Activated T-cell treated with anti-CD3 and anti-CD28 coated beads, Interleukin-2, amount 50 U/mL, for 72 hours (primary cell): ENCODE measurements around the gene CD36. TPM values are rescaled to one million over a fixed set of nuclear protein-coding genes. Genes with fewer than 3 reads are reported as not detected.

Experiments used
- ATAC-seq, 2 donors: fragments of 150-1000 bp; cut with Tn5 transposase; replicated peaks in 1 of 2; 2 replicates each; pipeline ENCODE4 v1.10.0; 2021; ENCODE audit warnings: moderate library complexity in 2 of 2, mild to moderate bottlenecking in 1 of 2
- DNase-seq, 2 donors: peaks; one replicate each; pipeline ENCODE4 v3.0.0; 2021 to 2022; ENCODE audit warnings: mixed read lengths in 1 of 2
- H3K27ac Mint-ChIP-seq: one replicate; pipeline ENCODE4 v1.8.0; 2022; ENCODE audit warnings: mild to moderate bottlenecking, moderate library complexity, mixed read lengths
- H3K27me3 Mint-ChIP-seq: one replicate; pipeline ENCODE4 v1.8.0; 2022; ENCODE audit warnings: low read depth, mixed read lengths
- H3K36me3 Mint-ChIP-seq, 2 donors: one replicate each; pipeline ENCODE4 v1.8.0; 2022; ENCODE audit warnings: mixed read lengths in 2 of 2, mild to moderate bottlenecking in 1 of 2; ENCODE audit not compliant: insufficient read depth in 2 of 2
- H3K4me1 Mint-ChIP-seq: one replicate; pipeline ENCODE4 v1.8.0; 2022; ENCODE audit warnings: low read depth, mixed read lengths
- H3K4me3 Mint-ChIP-seq, 2 donors: one replicate each; pipeline ENCODE4 v1.8.0; 2022; ENCODE audit warnings: mild to moderate bottlenecking in 2 of 2, mixed read lengths in 2 of 2, moderate library complexity in 2 of 2
- H3K9me3 Mint-ChIP-seq, 2 donors: one replicate each; pipeline ENCODE4 v1.8.0; 2022; ENCODE audit warnings: mixed read lengths in 2 of 2
- total RNA-seq, 2 donors: library from RNA; stranded (reverse); gene quantifications; one replicate each; pipeline ENCODE4 v1.2.3, GENCODE V29; 2022

The CD36 gene
- total RNA-seq, 2 donors from 2014 or later = 0.21 to 0.65 TPM

- Mint-ChIP-seq H3K27me3 (no peaks in the 10 kb centered on the region), H3K36me3 (no peaks in the 10 kb centered on the region), H3K4me3 (no peak overlapping the region), H3K9me3 (no peaks in the 10 kb centered on the region), H3K4me1 (no peaks in the 10 kb centered on the region), H3K27ac (no peak overlapping the region)
- DNase-seq (no peak), ATAC-seq (no peak)
Measured at GRCh38 chr7:80611353-80611752, 27.1 kb upstream of the CD36 start.

GRCh38 chr7:80611779-80612178 is 26.7 kb upstream of the CD36 start:
- H3K4me1 Mint-ChIP-seq = no peaks in the 10 kb centered on the region
- H3K9me3 Mint-ChIP-seq = no peaks in the 10 kb centered on the region
- H3K4me3 Mint-ChIP-seq = no peak overlapping the region
- H3K27me3 Mint-ChIP-seq = no peaks in the 10 kb centered on the region
- no peak overlapping the region for H3K27ac Mint-ChIP-seq
- DNase-seq = no peak
- no peak for ATAC-seq
- no peaks in the 10 kb centered on the region for H3K36me3 Mint-ChIP-seq

- ATAC-seq (no peak), DNase-seq (no peak)
- H3K4me1 Mint-ChIP-seq = no peaks in the 10 kb centered on the region
- H3K36me3 Mint-ChIP-seq = no peaks in the 10 kb centered on the region
- no peaks in the 10 kb centered on the region for H3K9me3 Mint-ChIP-seq
- H3K27me3 Mint-ChIP-seq = no peaks in the 10 kb centered on the region
- no peak overlapping the region for H3K27ac Mint-ChIP-seq
- H3K4me3 Mint-ChIP-seq = no peak overlapping the region
Measured at GRCh38 chr7:80612880-80613279, 25.6 kb upstream of the CD36 start.

GRCh38 chr7:80613519-80613918 is 24.9 kb upstream of the CD36 start:
- no peaks in the 10 kb centered on the region for H3K4me1 Mint-ChIP-seq
- no peaks in the 10 kb centered on the region for H3K27me3 Mint-ChIP-seq
- DNase-seq (no peak), ATAC-seq (no peak)
- H3K27ac Mint-ChIP-seq = no peak overlapping the region
- H3K9me3 Mint-ChIP-seq = peaks cover under 1% of the 10 kb centered on the region in 2 donors
- H3K4me3 Mint-ChIP-seq = no peak overlapping the region
- no peaks in the 10 kb centered on the region for H3K36me3 Mint-ChIP-seq

GRCh38 chr7:80614851-80615271 is 23.6 kb upstream of the CD36 start:
- H3K27me3 Mint-ChIP-seq = no peaks in the 10 kb centered on the region
- peaks cover 1 to 2% of the 10 kb centered on the region in 2 donors for H3K9me3 Mint-ChIP-seq
- DNase-seq (no peak), ATAC-seq (no peak)
- no peaks in the 10 kb centered on the region for H3K36me3 Mint-ChIP-seq
- H3K27ac Mint-ChIP-seq = no peak overlapping the region
- H3K4me3 Mint-ChIP-seq = no peak overlapping the region
- H3K4me1 Mint-ChIP-seq = no peaks in the 10 kb centered on the region

GRCh38 chr7:80618096-80618495 is 20.3 kb upstream of the CD36 start:
- H3K36me3 Mint-ChIP-seq = no peaks in the 10 kb centered on the region
- no peak overlapping the region for H3K27ac Mint-ChIP-seq
- H3K4me1 Mint-ChIP-seq = no peaks in the 10 kb centered on the region
- ATAC-seq (no peak), DNase-seq (no peak)
- peaks cover 1 to 2% of the 10 kb centered on the region in 2 donors for H3K9me3 Mint-ChIP-seq
- H3K27me3 Mint-ChIP-seq = no peaks in the 10 kb centered on the region
- no peak overlapping the region for H3K4me3 Mint-ChIP-seq

GRCh38 chr7:80619741-80620140 is 18.7 kb upstream of the CD36 start:
- DNase-seq (no peak), ATAC-seq (no peak)
- no peaks in the 10 kb centered on the region for H3K36me3 Mint-ChIP-seq
- H3K9me3 Mint-ChIP-seq = peaks cover 1 to 2% of the 10 kb centered on the region in 2 donors
- no peak overlapping the region for H3K4me3 Mint-ChIP-seq
- no peak overlapping the region for H3K27ac Mint-ChIP-seq
- no peaks in the 10 kb centered on the region for H3K4me1 Mint-ChIP-seq
- H3K27me3 Mint-ChIP-seq = no peaks in the 10 kb centered on the region

GRCh38 chr7:80622541-80622940 is 15.9 kb upstream of the CD36 start:
- no peak overlapping the region for H3K4me3 Mint-ChIP-seq
- H3K9me3 Mint-ChIP-seq = peaks cover 1 to 2% of the 10 kb centered on the region in 2 donors
- no peaks in the 10 kb centered on the region for H3K4me1 Mint-ChIP-seq
- ATAC-seq (no peak), DNase-seq (no peak)
- H3K27ac Mint-ChIP-seq = no peak overlapping the region
- no peaks in the 10 kb centered on the region for H3K36me3 Mint-ChIP-seq
- no peaks in the 10 kb centered on the region for H3K27me3 Mint-ChIP-seq

GRCh38 chr7:80623503-80624252 is 14.8 kb upstream of the CD36 start:
- Mint-ChIP-seq H3K4me3 (no peak overlapping the region), H3K9me3 (no peaks in the 10 kb centered on the region), H3K36me3 (no peaks in the 10 kb centered on the region)

GRCh38 chr7:80624763-80625162 is 13.7 kb upstream of the CD36 start:
- Mint-ChIP-seq H3K4me3 (no peak overlapping the region), H3K36me3 (no peaks in the 10 kb centered on the region), H3K9me3 (no peaks in the 10 kb centered on the region), H3K27me3 (peaks cover 6% of the 10 kb centered on the region), H3K27ac (no peak overlapping the region), H3K4me1 (no peaks in the 10 kb centered on the region)
- DNase-seq = no peak
- no peak for ATAC-seq

More at GRCh38 chr7:80623503-80624252, 14.8 kb upstream of the CD36 start:
- no peak for ATAC-seq
- Mint-ChIP-seq H3K27ac (no peak overlapping the region), H3K4me1 (no peaks in the 10 kb centered on the region), H3K27me3 (no peaks in the 10 kb centered on the region)
- no peak for DNase-seq

GRCh38 chr7:80629023-80629422 is 9.4 kb upstream of the CD36 start:
- Mint-ChIP-seq H3K9me3 (no peaks in the 10 kb centered on the region), H3K27me3 (peaks cover 6% of the 10 kb centered on the region), H3K36me3 (no peaks in the 10 kb centered on the region), H3K27ac (no peak overlapping the region), H3K4me3 (no peak overlapping the region), H3K4me1 (no peaks in the 10 kb centered on the region)
- ATAC-seq (no peak), DNase-seq (no peak)

GRCh38 chr7:80630608-80631405 is 7.6 kb upstream of the CD36 start:
- H3K9me3 Mint-ChIP-seq = no peaks in the 10 kb centered on the region
- no peaks in the 10 kb centered on the region for H3K4me1 Mint-ChIP-seq
- H3K27me3 Mint-ChIP-seq = peaks cover 6% of the 10 kb centered on the region
- H3K4me3 Mint-ChIP-seq = no peak overlapping the region
- H3K36me3 Mint-ChIP-seq = no peaks in the 10 kb centered on the region
- no peak overlapping the region for H3K27ac Mint-ChIP-seq
- no peak for ATAC-seq
- DNase-seq = no peak

- DNase-seq (no peak), ATAC-seq (no peak)
- Mint-ChIP-seq H3K27ac (no peak overlapping the region), H3K36me3 (no peaks in the 10 kb centered on the region), H3K4me3 (no peak overlapping the region), H3K27me3 (peaks cover 6% of the 10 kb centered on the region), H3K4me1 (no peaks in the 10 kb centered on the region), H3K9me3 (no peaks in the 10 kb centered on the region)
Measured at GRCh38 chr7:80631421-80631820, 7.0 kb upstream of the CD36 start.
